HL-60 (cell line): ENCODE measurements around the gene EPN3.

Experiments used
- GABPA ChIP-seq: IDR thresholded peaks from 2 replicates; pipeline ENCODE4 v1.6.1; 2012; ENCODE audit warnings: low read depth
- TF ChIP-seq, protein P1 (sequence below): IDR thresholded peaks from one replicate; pipeline ENCODE4 v1.5.1; 2011; ENCODE audit warnings: low read length, control low read depth, inconsistent platforms; ENCODE audit not compliant: insufficient read depth

DNA sequence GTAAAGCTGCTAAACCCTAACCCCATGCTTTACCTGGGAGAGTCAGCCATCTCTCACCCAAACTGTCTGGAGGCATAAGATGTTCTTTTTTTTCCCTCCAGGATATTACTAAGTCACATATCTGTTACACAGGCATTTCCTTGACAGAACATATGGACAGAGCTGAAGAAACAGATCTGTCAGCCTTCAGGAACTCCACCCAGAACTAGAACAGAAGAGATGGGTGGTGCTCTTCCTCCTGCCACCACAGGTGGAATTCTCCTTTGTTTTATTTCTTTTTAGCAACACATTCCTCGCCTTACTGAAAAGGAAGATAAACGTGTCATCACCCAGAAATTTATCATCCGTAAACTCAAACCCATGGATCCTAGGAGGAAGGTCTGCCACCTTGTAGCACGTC, 15.5 kb upstream of the EPN3 start:
- TF ChIP-seq, protein P1, sequence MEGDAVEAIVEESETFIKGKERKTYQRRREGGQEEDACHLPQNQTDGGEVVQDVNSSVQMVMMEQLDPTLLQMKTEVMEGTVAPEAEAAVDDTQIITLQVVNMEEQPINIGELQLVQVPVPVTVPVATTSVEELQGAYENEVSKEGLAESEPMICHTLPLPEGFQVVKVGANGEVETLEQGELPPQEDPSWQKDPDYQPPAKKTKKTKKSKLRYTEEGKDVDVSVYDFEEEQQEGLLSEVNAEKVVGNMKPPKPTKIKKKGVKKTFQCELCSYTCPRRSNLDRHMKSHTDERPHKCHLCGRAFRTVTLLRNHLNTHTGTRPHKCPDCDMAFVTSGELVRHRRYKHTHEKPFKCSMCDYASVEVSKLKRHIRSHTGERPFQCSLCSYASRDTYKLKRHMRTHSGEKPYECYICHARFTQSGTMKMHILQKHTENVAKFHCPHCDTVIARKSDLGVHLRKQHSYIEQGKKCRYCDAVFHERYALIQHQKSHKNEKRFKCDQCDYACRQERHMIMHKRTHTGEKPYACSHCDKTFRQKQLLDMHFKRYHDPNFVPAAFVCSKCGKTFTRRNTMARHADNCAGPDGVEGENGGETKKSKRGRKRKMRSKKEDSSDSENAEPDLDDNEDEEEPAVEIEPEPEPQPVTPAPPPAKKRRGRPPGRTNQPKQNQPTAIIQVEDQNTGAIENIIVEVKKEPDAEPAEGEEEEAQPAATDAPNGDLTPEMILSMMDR: no peak
- no peak for TF ChIP-seq GABPA
